SK-N-SH (cell line): Measurements from ENCODE around the gene HSPA4.

ENCODE experiments used
- CTCF ChIP-seq: fragments of 200-600 bp; sonication (generic); IDR thresholded peaks from 2 replicates; pipeline ENCODE4 v1.6.1; 2017; ENCODE audit warnings: antibody characterized with exemption, mild to moderate bottlenecking, moderate library complexity
- EP300 ChIP-seq, 2 experiments: IDR thresholded peaks; 2 replicates each; pipeline versions ENCODE4 v1.4.0 to v1.6.1; 2012; ENCODE audit warnings: borderline replicate concordance in 1 of 2, low read depth in 1 of 2, low read length in 1 of 2
- RAD21 ChIP-seq: IDR thresholded peaks from 2 replicates; pipeline ENCODE4 v1.6.1; 2012; ENCODE audit warnings: mild to moderate bottlenecking, low read length
- TF ChIP-seq, protein P1 (sequence below): IDR thresholded peaks from 2 replicates; pipeline ENCODE4 v1.6.1; 2012; ENCODE audit warnings: mild to moderate bottlenecking, low read depth, low read length, moderate library complexity

- TF ChIP-seq CTCF (no peak), RAD21 (no peak), EP300 (IDR thresholded peaks at IDR 0.05; ENCODE audit: borderline replicate concordance in 1 of 2, low read depth in 1 of 2, low read length in 1 of 2) (no peak)
- TF ChIP-seq, protein P1, sequence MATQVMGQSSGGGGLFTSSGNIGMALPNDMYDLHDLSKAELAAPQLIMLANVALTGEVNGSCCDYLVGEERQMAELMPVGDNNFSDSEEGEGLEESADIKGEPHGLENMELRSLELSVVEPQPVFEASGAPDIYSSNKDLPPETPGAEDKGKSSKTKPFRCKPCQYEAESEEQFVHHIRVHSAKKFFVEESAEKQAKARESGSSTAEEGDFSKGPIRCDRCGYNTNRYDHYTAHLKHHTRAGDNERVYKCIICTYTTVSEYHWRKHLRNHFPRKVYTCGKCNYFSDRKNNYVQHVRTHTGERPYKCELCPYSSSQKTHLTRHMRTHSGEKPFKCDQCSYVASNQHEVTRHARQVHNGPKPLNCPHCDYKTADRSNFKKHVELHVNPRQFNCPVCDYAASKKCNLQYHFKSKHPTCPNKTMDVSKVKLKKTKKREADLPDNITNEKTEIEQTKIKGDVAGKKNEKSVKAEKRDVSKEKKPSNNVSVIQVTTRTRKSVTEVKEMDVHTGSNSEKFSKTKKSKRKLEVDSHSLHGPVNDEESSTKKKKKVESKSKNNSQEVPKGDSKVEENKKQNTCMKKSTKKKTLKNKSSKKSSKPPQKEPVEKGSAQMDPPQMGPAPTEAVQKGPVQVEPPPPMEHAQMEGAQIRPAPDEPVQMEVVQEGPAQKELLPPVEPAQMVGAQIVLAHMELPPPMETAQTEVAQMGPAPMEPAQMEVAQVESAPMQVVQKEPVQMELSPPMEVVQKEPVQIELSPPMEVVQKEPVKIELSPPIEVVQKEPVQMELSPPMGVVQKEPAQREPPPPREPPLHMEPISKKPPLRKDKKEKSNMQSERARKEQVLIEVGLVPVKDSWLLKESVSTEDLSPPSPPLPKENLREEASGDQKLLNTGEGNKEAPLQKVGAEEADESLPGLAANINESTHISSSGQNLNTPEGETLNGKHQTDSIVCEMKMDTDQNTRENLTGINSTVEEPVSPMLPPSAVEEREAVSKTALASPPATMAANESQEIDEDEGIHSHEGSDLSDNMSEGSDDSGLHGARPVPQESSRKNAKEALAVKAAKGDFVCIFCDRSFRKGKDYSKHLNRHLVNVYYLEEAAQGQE: no peak
Measured at GRCh38 chr5:133117166-133117911, 65.5 kb downstream of the HSPA4 start.
